H9 (cell line): Measurements from ENCODE around the gene GTF2B. TPM values are rescaled to one million over a fixed set of nuclear protein-coding genes. Genes with fewer than 3 reads are reported as not detected.
A peak's percentile ranks its signal among the peaks of the same experiment; 100 is the strongest.

ENCODE experiments used
- DNase-seq: peaks from one replicate; pipeline ENCODE4 v3.0.0-alpha.2; 2017
- H2AFZ ChIP-seq: one replicate; pipeline ENCODE4 v1.6.1; 2013; ENCODE audit warnings: mild to moderate bottlenecking, low read length, control low read depth, moderate library complexity
- H2AK5ac ChIP-seq: 2 replicates; pipeline ENCODE4 v1.6.1; 2013; ENCODE audit warnings: low read length, control low read depth, mixed read lengths; ENCODE audit not compliant: insufficient read length
- H2BK120ac ChIP-seq: one replicate; pipeline ENCODE4 v1.6.1; 2013; ENCODE audit warnings: low read depth, mild to moderate bottlenecking, low read length, control low read depth, inconsistent platforms; ENCODE audit not compliant: poor library complexity, severe bottlenecking
- H2BK12ac ChIP-seq: 2 replicates; pipeline ENCODE4 v1.6.1; 2013; ENCODE audit warnings: low read length, control low read depth, mixed read lengths, low read depth; ENCODE audit not compliant: insufficient read length
- H2BK15ac ChIP-seq: 2 replicates; pipeline ENCODE4 v1.6.1; 2013; ENCODE audit warnings: low read depth, low read length, control low read depth
- H2BK20ac ChIP-seq: one replicate; pipeline ENCODE4 v1.6.1; 2013; ENCODE audit warnings: low read depth, mild to moderate bottlenecking, low read length, control low read depth, inconsistent platforms; ENCODE audit not compliant: poor library complexity, severe bottlenecking
- H2BK5ac ChIP-seq: 2 replicates; pipeline ENCODE4 v1.6.1; 2013; ENCODE audit warnings: low read length, control low read depth, mixed read lengths; ENCODE audit not compliant: insufficient read length
- H3K14ac ChIP-seq: 2 replicates; pipeline ENCODE4 v1.6.1; 2013; ENCODE audit warnings: low read length, control low read depth; ENCODE audit not compliant: insufficient read depth
- H3K18ac ChIP-seq: 2 replicates; pipeline ENCODE4 v1.6.1; 2013; ENCODE audit warnings: low read depth, mild to moderate bottlenecking, mixed read lengths, low read length, control low read depth; ENCODE audit not compliant: insufficient read length
- H3K23ac ChIP-seq: 2 replicates; pipeline ENCODE4 v1.6.1; 2013; ENCODE audit warnings: low read length, control low read depth, mixed read lengths, low read depth; ENCODE audit not compliant: insufficient read length
- H3K23me2 ChIP-seq: 2 replicates; pipeline ENCODE4 v1.6.1; 2013; ENCODE audit warnings: low read depth, mild to moderate bottlenecking, mixed read lengths, low read length, control low read depth; ENCODE audit not compliant: insufficient read length, poor library complexity, severe bottlenecking
- H3K27ac ChIP-seq: 2 replicates; pipeline ENCODE4 v1.5.1; 2013; ENCODE audit warnings: low read length, control low read depth, mixed read lengths, low read depth; ENCODE audit not compliant: insufficient read length
- H3K27me3 ChIP-seq: 2 replicates; pipeline ENCODE4 v1.6.1; 2013; ENCODE audit warnings: low read length, control low read depth, inconsistent platforms; ENCODE audit not compliant: insufficient read depth
- H3K4ac ChIP-seq: 2 replicates; pipeline ENCODE4 v1.6.1; 2013; ENCODE audit warnings: low read depth, mild to moderate bottlenecking, control low read depth, inconsistent platforms, low read length, moderate library complexity
- H3K4me1 ChIP-seq: 2 replicates; pipeline ENCODE4 v1.6.1; 2013; ENCODE audit warnings: low read length, control low read depth, inconsistent platforms; ENCODE audit not compliant: insufficient read depth
- H3K4me2 ChIP-seq: 2 replicates; pipeline ENCODE4 v1.6.1; 2013; ENCODE audit warnings: low read length, control low read depth, mixed read lengths; ENCODE audit not compliant: insufficient read length, insufficient read depth
- H3K56ac ChIP-seq: 2 replicates; pipeline ENCODE4 v1.6.1; 2013; ENCODE audit warnings: low read depth, mild to moderate bottlenecking, mixed read lengths, low read length, control low read depth; ENCODE audit not compliant: insufficient read length
- H3K79me1 ChIP-seq: 2 replicates; pipeline ENCODE4 v1.6.1; 2013; ENCODE audit warnings: low read depth, mild to moderate bottlenecking, moderate library complexity, low read length, control low read depth, inconsistent platforms; ENCODE audit not compliant: insufficient read depth, poor library complexity, severe bottlenecking
- H3K79me2 ChIP-seq: 2 replicates; pipeline ENCODE4 v1.6.1; 2013; ENCODE audit warnings: low read length, control low read depth, inconsistent platforms; ENCODE audit not compliant: insufficient read depth
- H3K9ac ChIP-seq: 2 replicates; pipeline ENCODE4 v1.6.1; 2013; ENCODE audit warnings: low read length, control low read depth, mixed read lengths; ENCODE audit not compliant: insufficient read length; ENCODE audit errors: extremely low read depth
- H3K9me3 ChIP-seq: one replicate; pipeline ENCODE4 v1.6.1; 2013; ENCODE audit warnings: low read depth, low read length, inconsistent platforms; ENCODE audit not compliant: control insufficient read depth
- H3T11ph ChIP-seq: one replicate; pipeline ENCODE4 v1.6.1; 2013; ENCODE audit warnings: mild to moderate bottlenecking, low read length, control low read depth, inconsistent platforms
- H4K20me1 ChIP-seq: one replicate; pipeline ENCODE4 v1.6.1; 2013; ENCODE audit not compliant: control insufficient read depth, insufficient read length, insufficient read depth
- H4K5ac ChIP-seq: 2 replicates; pipeline ENCODE4 v1.6.1; 2013; ENCODE audit warnings: low read depth, mild to moderate bottlenecking, mixed read lengths, low read length, control low read depth; ENCODE audit not compliant: insufficient read length
- H4K8ac ChIP-seq: replicated peaks from 2 replicates; pipeline ENCODE4 v1.6.1; 2013; ENCODE audit warnings: low read length, control low read depth, mixed read lengths, low read depth; ENCODE audit not compliant: insufficient read length
- H4K91ac ChIP-seq: 2 replicates; pipeline ENCODE4 v1.6.1; 2013; ENCODE audit warnings: low read depth, mild to moderate bottlenecking, moderate library complexity, mixed read lengths, low read length, control low read depth; ENCODE audit not compliant: insufficient read length
- H3K27ac Mint-ChIP-seq, 3 experiments: 2 replicates in 2 of 3; 3 replicates in 1 of 3; pipeline ENCODE4 v1.8.0; 2020 to 2021; ENCODE audit warnings: mixed read lengths in 3 of 3, mild to moderate bottlenecking in 1 of 3, moderate library complexity in 1 of 3
- H3K27me3 Mint-ChIP-seq: 2 replicates; pipeline ENCODE4 v1.8.0; 2021; ENCODE audit warnings: low read depth, mild to moderate bottlenecking, moderate library complexity, mixed read lengths
- H3K36me3 Mint-ChIP-seq, 3 experiments: 2 replicates in 2 of 3; 3 replicates in 1 of 3; pipeline ENCODE4 v1.8.0; 2020 to 2021; ENCODE audit warnings: low read depth in 3 of 3, mixed read lengths in 3 of 3; ENCODE audit not compliant: insufficient read depth in 1 of 3
- H3K4me1 Mint-ChIP-seq, 2 experiments: 2 replicates each; pipeline ENCODE4 v1.8.0; 2020; ENCODE audit warnings: mixed read lengths in 2 of 2
- H3K4me3 Mint-ChIP-seq, 2 experiments: 2 replicates in 1 of 2; 3 replicates in 1 of 2; pipeline ENCODE4 v1.8.0; 2020 to 2021; ENCODE audit warnings: mild to moderate bottlenecking in 2 of 2, mixed read lengths in 2 of 2, moderate library complexity in 1 of 2
- H3K9me3 Mint-ChIP-seq, 2 experiments: 2 replicates in 1 of 2; 3 replicates in 1 of 2; pipeline ENCODE4 v1.8.0; 2020; ENCODE audit warnings: mild to moderate bottlenecking in 2 of 2, mixed read lengths in 2 of 2, moderate library complexity in 1 of 2
- total RNA-seq: library from RNA; stranded (reverse); gene quantifications from 2 replicates; pipeline ENCODE4 v1.2.1, GENCODE V29; 2021
- TF ChIP-seq, protein P1 (sequence below): fragments of 200-600 bp; sonication (generic); conservative IDR thresholded peaks from 3 replicates; pipeline ENCODE4 v1.8.0; 2021; ENCODE audit warnings: antibody characterized with exemption, mild to moderate bottlenecking

GTF2B gene
- total RNA-seq, 1 experiment from 2014 or later, result 23.2 TPM

DNA sequence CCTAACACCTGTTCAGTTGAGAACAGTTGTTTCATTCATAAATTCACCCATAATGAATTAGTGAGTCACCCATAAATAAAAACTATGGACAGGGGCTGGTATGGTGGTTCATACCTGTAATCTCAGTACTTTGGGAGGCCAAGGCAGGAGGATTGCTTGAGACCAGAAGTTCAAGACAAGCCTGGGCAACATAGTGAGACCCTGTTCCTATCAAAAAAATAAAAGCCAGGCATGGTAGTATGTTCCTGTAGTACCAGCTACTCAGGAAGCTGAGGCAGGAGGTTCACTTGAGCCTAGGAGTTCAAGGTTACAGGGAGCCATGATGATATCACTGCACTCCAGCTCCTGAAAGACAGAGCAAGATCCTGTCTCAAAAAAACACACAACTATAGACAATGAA, 79.0 kb downstream of the GTF2B start:
- H2BK15ac ChIP-seq, result no peak overlapping the region
- no peak overlapping the region for H3K23ac ChIP-seq
- no peak overlapping the region for H3T11ph ChIP-seq
- Mint-ChIP-seq H3K4me1 (no peaks in the 10 kb centered on the region), H3K9me3 (no peaks in the 10 kb centered on the region), H3K27ac (peak overlapping the region in 1 of 3 experiments; percentile 7; a peak in 1 of 7 replicates), H3K36me3 (peaks cover 12 to 29% (median 22%) of the 10 kb centered on the region in 3 experiments), H3K27me3 (no peaks in the 10 kb centered on the region), H3K4me3 (no peak overlapping the region)
- H3K27ac ChIP-seq, result no peak overlapping the region
- H3K56ac ChIP-seq, result no peak overlapping the region
- H3K79me2 ChIP-seq, result no peaks in the 10 kb centered on the region
- H3K79me1 ChIP-seq, result no peaks in the 10 kb centered on the region
- no peak overlapping the region for H3K4me2 ChIP-seq
- no peaks in the 10 kb centered on the region for H4K20me1 ChIP-seq
- no peak overlapping the region for H4K8ac ChIP-seq
- H4K5ac ChIP-seq, result no peak overlapping the region
- H4K91ac ChIP-seq, result no peak overlapping the region
- no peak overlapping the region for H2BK5ac ChIP-seq
- no peak overlapping the region for H3K4ac ChIP-seq
- H2BK120ac ChIP-seq, result no peak overlapping the region
- no peak overlapping the region for H3K18ac ChIP-seq
- H3K4me1 ChIP-seq, result no peaks in the 10 kb centered on the region
- DNase-seq, result no peak
- no peak overlapping the region for H2BK20ac ChIP-seq
- no peaks in the 10 kb centered on the region for H3K27me3 ChIP-seq
- no peak overlapping the region for H2AFZ ChIP-seq
- H2BK12ac ChIP-seq, result no peak overlapping the region
- H3K9ac ChIP-seq, result no peak overlapping the region
- H3K14ac ChIP-seq, result no peak overlapping the region
- no peaks in the 10 kb centered on the region for H3K9me3 ChIP-seq
- H2AK5ac ChIP-seq, result no peak overlapping the region
- H3K23me2 ChIP-seq, result no peaks in the 10 kb centered on the region
- TF ChIP-seq, protein P1, sequence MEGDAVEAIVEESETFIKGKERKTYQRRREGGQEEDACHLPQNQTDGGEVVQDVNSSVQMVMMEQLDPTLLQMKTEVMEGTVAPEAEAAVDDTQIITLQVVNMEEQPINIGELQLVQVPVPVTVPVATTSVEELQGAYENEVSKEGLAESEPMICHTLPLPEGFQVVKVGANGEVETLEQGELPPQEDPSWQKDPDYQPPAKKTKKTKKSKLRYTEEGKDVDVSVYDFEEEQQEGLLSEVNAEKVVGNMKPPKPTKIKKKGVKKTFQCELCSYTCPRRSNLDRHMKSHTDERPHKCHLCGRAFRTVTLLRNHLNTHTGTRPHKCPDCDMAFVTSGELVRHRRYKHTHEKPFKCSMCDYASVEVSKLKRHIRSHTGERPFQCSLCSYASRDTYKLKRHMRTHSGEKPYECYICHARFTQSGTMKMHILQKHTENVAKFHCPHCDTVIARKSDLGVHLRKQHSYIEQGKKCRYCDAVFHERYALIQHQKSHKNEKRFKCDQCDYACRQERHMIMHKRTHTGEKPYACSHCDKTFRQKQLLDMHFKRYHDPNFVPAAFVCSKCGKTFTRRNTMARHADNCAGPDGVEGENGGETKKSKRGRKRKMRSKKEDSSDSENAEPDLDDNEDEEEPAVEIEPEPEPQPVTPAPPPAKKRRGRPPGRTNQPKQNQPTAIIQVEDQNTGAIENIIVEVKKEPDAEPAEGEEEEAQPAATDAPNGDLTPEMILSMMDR, result no peak
